HL-60 (cell line): ENCODE measurements around the gene ZFP62.
A peak's percentile ranks its signal among the peaks of the same experiment; 100 is the strongest.
"Not testable (repeated sequence)": the region's sequence is repeated elsewhere in the genome, so short reads cannot be mapped to it uniquely, and the experiment has no call there.

Experiments
- DNase-seq, 2 experiments: peaks; one replicate each; pipeline ENCODE4 v3.0.0-alpha.2; 2010 to 2020; ENCODE audit warnings: low read depth in 1 of 2, low spot score in 1 of 2
- H3K27ac ChIP-seq: fragments of 250-450 bp; sonication (Bioruptor Pico); replicated peaks from 2 replicates; pipeline ENCODE4 v1.5.1; 2020; ENCODE audit warnings: mild to moderate bottlenecking, moderate library complexity
- H3K27me3 ChIP-seq: fragments of 250-450 bp; sonication (Bioruptor Pico); 2 replicates; pipeline ENCODE4 v1.5.1; 2021; ENCODE audit warnings: mild to moderate bottlenecking, moderate library complexity; ENCODE audit not compliant: insufficient read depth, poor library complexity, severe bottlenecking
- H3K4me3 ChIP-seq: replicated peaks from 2 replicates; pipeline ENCODE4 v1.5.1; 2011; ENCODE audit warnings: mild to moderate bottlenecking, control low read depth, low read length; ENCODE audit not compliant: insufficient read depth
- CTCF ChIP-seq: IDR thresholded peaks from one replicate; pipeline ENCODE4 v1.5.1; 2011; ENCODE audit warnings: low read length, control low read depth, inconsistent platforms; ENCODE audit not compliant: insufficient read depth
- GABPA ChIP-seq: IDR thresholded peaks from 2 replicates; pipeline ENCODE4 v1.6.1; 2012; ENCODE audit warnings: low read depth
- POLR2AphosphoS5 ChIP-seq: IDR thresholded peaks from 2 replicates; pipeline ENCODE4 v1.6.1; 2012; ENCODE audit warnings: low read depth
- REST ChIP-seq: IDR thresholded peaks from 2 replicates; pipeline ENCODE4 v1.6.1; 2012; ENCODE audit warnings: low read depth; ENCODE audit not compliant: insufficient replicate concordance
- SPI1 ChIP-seq: IDR thresholded peaks from 2 replicates; pipeline ENCODE4 v1.6.1; 2012; ENCODE audit warnings: low read depth, mild to moderate bottlenecking, borderline replicate concordance

Gene ZFP62

GRCh38 chr5:180889381-180889780 lies 28.3 kb upstream of the ZFP62 start:
- peak in 1 of 2 experiments; percentile 66 for DNase-seq
- Histone ChIP-seq H3K27me3 (no peaks in the 10 kb centered on the region), H3K27ac (no peak overlapping the region; the same call in 1 of the 2 replicates), H3K4me3 (no peak overlapping the region)
- TF ChIP-seq SPI1: peak; percentile 72
- no peak for TF ChIP-seq CTCF

- not testable (repeated sequence) for H3K27ac ChIP-seq, H3K27me3 ChIP-seq, DNase-seq, H3K4me3 ChIP-seq
Observed at GRCh38 chr5:180885845-180886529, 24.9 kb upstream of the ZFP62 start.

- no peak overlapping the region for H3K27ac ChIP-seq
- TF ChIP-seq POLR2AphosphoS5: no peak
- no peak for TF ChIP-seq CTCF
- TF ChIP-seq REST: no peak
- TF ChIP-seq GABPA: no peak
- TF ChIP-seq SPI1: no peak
- no peak for DNase-seq
- H3K4me3 ChIP-seq: no peak overlapping the region
- no peaks in the 10 kb centered on the region for H3K27me3 ChIP-seq
Observed at GRCh38 chr5:180875860-180876426, 14.9 kb upstream of the ZFP62 start.

- TF ChIP-seq GABPA (no peak), CTCF (no peak), POLR2AphosphoS5 (no peak), REST (no peak), SPI1 (no peak)
- no peak overlapping the region; the same call in 1 of the 2 replicates for H3K27ac ChIP-seq
- H3K27me3 ChIP-seq: no peaks in the 10 kb centered on the region
- H3K4me3 ChIP-seq: no peak overlapping the region
- no peak for DNase-seq
Observed at GRCh38 chr5:180874804-180875582, 13.9 kb upstream of the ZFP62 start.
